ENCODE results near the gene TSPO2. TPM values are rescaled to one million over a fixed set of nuclear protein-coding genes. Genes with fewer than 3 reads are reported as not detected.

The TSPO2 gene
- total and polyA plus RNA-seq, 2 of the 4 experiments (the other 2 are of a cell fraction): not detected

- no peaks in the 10 kb centered on the region for H3K27me3 ChIP-seq (ENCODE audit: control insufficient read depth, insufficient read depth, low read length)
- no peaks in the 10 kb centered on the region; the same call in 1 of the 2 replicates for H3K36me3 ChIP-seq (ENCODE audit: control insufficient read depth, insufficient read depth, low read length)
- POLR2A ChIA-PET (ENCODE audit: unreplicated experiment): no interaction called here
- no peak overlapping the region for H4K91ac ChIP-seq (ENCODE audit: insufficient read depth, low read depth, low read length)
- no peak overlapping the region for H2AFZ ChIP-seq (replicated peaks; ENCODE audit: low read length, poor library complexity)
- no peaks in the 10 kb centered on the region for H3K9me1 ChIP-seq (ENCODE audit: insufficient read depth, low read length)
- no peak overlapping the region for H2AK5ac ChIP-seq (ENCODE audit: low read depth, low read length)
- no peak for DNase-seq
- H3K79me1 ChIP-seq (ENCODE audit: low read depth in 1 of 2, low read length in 2 of 2): no peaks in the 10 kb centered on the region
- H3K56ac ChIP-seq (ENCODE audit: extremely low read depth, insufficient read depth, low read length): no peak overlapping the region
- in situ Hi-C loops (cut with MboI; ENCODE audit: low sequenced_read_pairs): no loop called here
- no peak for TF ChIP-seq SMC3 (IDR thresholded peaks at IDR 0.05; ENCODE audit: low read depth, low read length)
- TF ChIP-seq CHD1 (IDR thresholded peaks at IDR 0.05; ENCODE audit: low read depth, low read length): no peak
- no peak for TF ChIP-seq RCOR1 (IDR thresholded peaks at IDR 0.05; ENCODE audit: insufficient replicate concordance, low read length)
- no peak for TF ChIP-seq NFE2L2 (IDR thresholded peaks at IDR 0.05; ENCODE audit: low read depth, low read length)
- TF ChIP-seq POLR2A (IDR thresholded peaks at IDR 0.05; ENCODE audit: low read depth, low read length): no peak
- no peak for TF ChIP-seq CEBPB (IDR thresholded peaks at IDR 0.05; ENCODE audit: low read depth, low read length)
- TF ChIP-seq, protein P1, sequence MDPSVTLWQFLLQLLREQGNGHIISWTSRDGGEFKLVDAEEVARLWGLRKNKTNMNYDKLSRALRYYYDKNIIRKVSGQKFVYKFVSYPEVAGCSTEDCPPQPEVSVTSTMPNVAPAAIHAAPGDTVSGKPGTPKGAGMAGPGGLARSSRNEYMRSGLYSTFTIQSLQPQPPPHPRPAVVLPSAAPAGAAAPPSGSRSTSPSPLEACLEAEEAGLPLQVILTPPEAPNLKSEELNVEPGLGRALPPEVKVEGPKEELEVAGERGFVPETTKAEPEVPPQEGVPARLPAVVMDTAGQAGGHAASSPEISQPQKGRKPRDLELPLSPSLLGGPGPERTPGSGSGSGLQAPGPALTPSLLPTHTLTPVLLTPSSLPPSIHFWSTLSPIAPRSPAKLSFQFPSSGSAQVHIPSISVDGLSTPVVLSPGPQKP (IDR thresholded peaks at IDR 0.05; ENCODE audit: borderline replicate concordance, low read depth, low read length): no peak
- TF ChIP-seq USF2 (IDR thresholded peaks at IDR 0.05; ENCODE audit: low read depth, low read length): no peak
- TF ChIP-seq MXI1 (IDR thresholded peaks at IDR 0.05; ENCODE audit: borderline replicate concordance, low read depth, low read length): no peak
- TF ChIP-seq RAD21 (IDR thresholded peaks at IDR 0.05; ENCODE audit: low read length): no peak
- no peak for TF ChIP-seq CTCF (conservative IDR thresholded peaks at IDR 0.05; ENCODE audit: low read depth, low read length)
- TF ChIP-seq FOS (IDR thresholded peaks at IDR 0.05; ENCODE audit: low read depth, low read length): no peak
- TF ChIP-seq RFX5 (IDR thresholded peaks at IDR 0.05; ENCODE audit: low read depth, low read length): no peak
- no peak for TF ChIP-seq BHLHE40 (IDR thresholded peaks at IDR 0.05; ENCODE audit: low read depth, low read length)
- TF ChIP-seq MAZ (IDR thresholded peaks at IDR 0.05; ENCODE audit: borderline replicate concordance, low read depth, low read length): no peak
- no peak for TF ChIP-seq MAFK (IDR thresholded peaks at IDR 0.05; ENCODE audit: low read depth, low read length)
- H2BK120ac ChIP-seq (ENCODE audit: low read depth, low read length): no peak overlapping the region
- no peak overlapping the region for H3K4me3 ChIP-seq (ENCODE audit: insufficient read depth, low read depth, low read length)
- H2AK9ac ChIP-seq (replicated peaks; ENCODE audit: low read depth, low read length, poor library complexity): no peak overlapping the region
- WGBS, 2 experiments (ENCODE audit: extremely low coverage in 2 of 2, insufficient read length in 1 of 2): 93% methylated on average over 5 of the region's 13 CpGs; no CpG with 5 or more reads in 1 of the 2 experiments
- no TSS peak for BruUV-seq (replicated peaks)
- no peaks in the 10 kb centered on the region for H3K9me3 ChIP-seq (ENCODE audit: control insufficient read depth, insufficient read depth, low read length)
- no peak for ATAC-seq (ENCODE audit: low read depth)
- H4K5ac ChIP-seq (ENCODE audit: low read depth, low read length): no peak overlapping the region
- H4K20me1 ChIP-seq (ENCODE audit: insufficient read depth, low read length): no peaks in the 10 kb centered on the region
- no peak overlapping the region for H2BK15ac ChIP-seq (ENCODE audit: low read depth, low read length)
- H3K18ac ChIP-seq (ENCODE audit: low read depth, low read length): no peak overlapping the region
- H2BK5ac ChIP-seq (ENCODE audit: low read depth, low read length, poor library complexity, severe bottlenecking): no peak overlapping the region
- no peak overlapping the region for H3K9ac ChIP-seq (ENCODE audit: low read depth, low read length)
- peaks cover 8% of the 10 kb centered on the region for H3K4me1 ChIP-seq (ENCODE audit: control insufficient read depth, insufficient read depth, low read length)
- H3K4me2 ChIP-seq (ENCODE audit: low read depth, low read length): no peak overlapping the region
- CTCF ChIA-PET: no interaction called here
- no peak overlapping the region for H3K27ac ChIP-seq (ENCODE audit: insufficient read depth, low read length)
- H3K14ac ChIP-seq (replicated peaks; ENCODE audit: low read depth, low read length): no peak overlapping the region
- intact Hi-C loops (cut with micrococcal nuclease): loop anchor here (10.0 kb wide), 2 partner anchors 506 to 1716 kb away; no protein-coding TSS in a partner anchor
- no peak overlapping the region for H3K4ac ChIP-seq (ENCODE audit: low read depth, low read length)
- no peak overlapping the region for H2BK20ac ChIP-seq (ENCODE audit: low read depth, low read length)
- dilution Hi-C loops (cut with HindIII; ENCODE audit: low sequenced_read_pairs, unreplicated experiment): no loop called here
- no peak overlapping the region for H3K23ac ChIP-seq (ENCODE audit: low read depth, low read length)
- no peak overlapping the region for H4K8ac ChIP-seq (ENCODE audit: low read depth in 2 of 2, low read length in 2 of 2)
Observed at GRCh38 chr6:41061196-41061726, 19.0 kb downstream of the TSPO2 start.
